Upper lobe of left lung (tissue), 6 donors: ENCODE results near the gene GYPE. TPM values are rescaled to one million over a fixed set of nuclear protein-coding genes. Genes with fewer than 3 reads are reported as not detected.
"Not testable (repeated sequence)": the region's sequence is repeated elsewhere in the genome, so short reads cannot be mapped to it uniquely, and the experiment has no call there.

ENCODE experiments used
- ATAC-seq, 2 donors: fragments of 200-7000 bp; cut with Tn5 transposase; one replicate each; pipeline ENCODE4 v1.9.1; 2022; ENCODE audit warnings: mild to moderate bottlenecking in 2 of 2, moderate library complexity in 2 of 2; ENCODE audit not compliant: low FRiP score in 2 of 2
- DNase-seq, 2 donors: peaks; one replicate each; pipeline ENCODE4 v3.0.0-alpha.2; 2019 to 2020
- H3K27ac ChIP-seq, 4 donors: fragments of 200-600 bp; sonication (generic); one replicate each; pipeline ENCODE4 v1.5.1; 2016 to 2019
- H3K27me3 ChIP-seq, 4 donors: fragments of 200-600 bp; sonication (generic); one replicate each; pipeline ENCODE4 v1.5.1; 2017 to 2019
- H3K36me3 ChIP-seq, 4 donors: fragments of 200-600 bp; sonication (generic); one replicate each; pipeline ENCODE4 v1.5.1; 2016 to 2019
- H3K4me1 ChIP-seq, 4 donors: fragments of 200-600 bp; sonication (generic); one replicate each; pipeline ENCODE4 v1.5.1; 2018 to 2019
- H3K4me3 ChIP-seq, 4 donors: fragments of 200-600 bp; sonication (generic); one replicate each; pipeline ENCODE4 v1.5.1; 2017 to 2019; ENCODE audit warnings: mild to moderate bottlenecking in 2 of 4, moderate library complexity in 1 of 4
- H3K9me3 ChIP-seq, 4 donors: fragments of 200-600 bp; sonication (generic); one replicate each; pipeline ENCODE4 v1.5.1; 2018 to 2019
- WGBS, 2 donors: methylation state at CpG; one replicate each; pipeline ENCODE4 v1.1.5; 2017 to 2018; 5-methylcytosine and 5-hydroxymethylcytosine counted together
- total RNA-seq, 6 donors: library from RNA; depleted of rRNA in 4 of 6; stranded (reverse); fragments of >200 nt in 4 of 6; gene quantifications; one replicate each; pipeline versions ENCODE4 v1.1.0 to v1.2.1, GENCODE V29; 2016 to 2021
- donor health status: DM: no; HTN: no; CAD: no; lungs with moderate emphysema.
- donor health status: DM: no; HTN: yes; CAD: no; lungs with severe emphysema.

The GYPE gene
- total RNA-seq, 6 donors from 2014 or later, result 0.89 to 1.7 (median 0.98) TPM; not detected in 1

- not testable (repeated sequence) for DNase-seq, H3K4me3 ChIP-seq, H3K9me3 ChIP-seq, ATAC-seq, H3K4me1 ChIP-seq, H3K36me3 ChIP-seq, H3K27me3 ChIP-seq, H3K27ac ChIP-seq
- 61 to 67% methylated on average over 2 of the region's 2 CpGs for WGBS, 2 donors
Measured at GRCh38 chr4:143849296-143849695, 56.1 kb downstream of the GYPE start.

GRCh38 chr4:143843506-143843832 lies 61.9 kb downstream of the GYPE start:
- not testable (repeated sequence) for H3K27ac ChIP-seq, H3K4me1 ChIP-seq, H3K27me3 ChIP-seq, ATAC-seq, DNase-seq, H3K36me3 ChIP-seq, H3K9me3 ChIP-seq, H3K4me3 ChIP-seq
- 75 to 94% methylated on average over 1 of the region's 1 CpG for WGBS, 2 donors

- not testable (repeated sequence) for H3K4me1 ChIP-seq, H3K36me3 ChIP-seq, H3K27me3 ChIP-seq, DNase-seq, H3K9me3 ChIP-seq, H3K4me3 ChIP-seq, H3K27ac ChIP-seq, ATAC-seq
- 68 to 70% methylated on average over 3 of the region's 3 CpGs for WGBS, 2 donors
Measured at GRCh38 chr4:143842624-143843505, 62.5 kb downstream of the GYPE start.

- not testable (repeated sequence) for H3K9me3 ChIP-seq, H3K27ac ChIP-seq, DNase-seq, ATAC-seq, H3K4me1 ChIP-seq, H3K27me3 ChIP-seq, H3K4me3 ChIP-seq, H3K36me3 ChIP-seq
- WGBS, 2 donors, result 58 to 73% methylated on average over 5 of the region's 7 CpGs
Measured at GRCh38 chr4:143839413-143839812, 65.9 kb downstream of the GYPE start.

GRCh38 chr4:143834196-143834595 lies 71.2 kb downstream of the GYPE start:
- not testable (repeated sequence) for ATAC-seq, H3K4me3 ChIP-seq, H3K27ac ChIP-seq, DNase-seq, H3K36me3 ChIP-seq, H3K4me1 ChIP-seq, H3K27me3 ChIP-seq
- whole genome bisulfite sequencing, 2 donors, result 80 to 85% methylated on average over 4 of the region's 4 CpGs
- peaks cover 0 to 12% (median 8%) of the 10 kb centered on the region in 4 donors for H3K9me3 ChIP-seq

- not testable (repeated sequence) for H3K4me3 ChIP-seq, ATAC-seq, H3K27ac ChIP-seq, DNase-seq, H3K36me3 ChIP-seq, H3K27me3 ChIP-seq, H3K4me1 ChIP-seq
- whole genome bisulfite sequencing, 2 donors, result 88 to 97% methylated on average over 2 of the region's 2 CpGs
- peaks cover 0 to 12% (median 8%) of the 10 kb centered on the region in 4 donors for H3K9me3 ChIP-seq
Measured at GRCh38 chr4:143833676-143834075, 71.7 kb downstream of the GYPE start.

GRCh38 chr4:143830576-143830975 lies 74.8 kb downstream of the GYPE start:
- not testable (repeated sequence) for H3K4me1 ChIP-seq, ATAC-seq, H3K27me3 ChIP-seq, H3K36me3 ChIP-seq, H3K4me3 ChIP-seq, H3K27ac ChIP-seq, DNase-seq
- H3K9me3 ChIP-seq, result peaks cover 0 to 12% (median 8%) of the 10 kb centered on the region in 4 donors

GRCh38 chr4:143829239-143829620 lies 76.1 kb downstream of the GYPE start:
- peak in 1 of 2 donors; percentile 55 for DNase-seq
- H3K27ac ChIP-seq, result peak overlapping the region in 2 of 4 donors; percentile 30 to 64

More at GRCh38 chr4:143829239-143829620, 76.1 kb downstream of the GYPE start:
- ATAC-seq, result peak in 1 of 2 donors; percentile 37
- peak overlapping the region in 3 of 4 donors; percentile 25 to 43 (median 25) for H3K4me3 ChIP-seq
- 52 to 62% methylated on average over 4 of the region's 4 CpGs for WGBS, 2 donors
- not testable (repeated sequence) for H3K36me3 ChIP-seq, H3K27me3 ChIP-seq, H3K4me1 ChIP-seq
- peaks cover 0 to 12% (median 8%) of the 10 kb centered on the region in 4 donors for H3K9me3 ChIP-seq

Other genes starting within 250 kb of the GYPE start
- 1 to 10 TPM in 1 of 6 donors, under 1 TPM in 3, not detected in 2; 0.11 to 1.5 (median 0.30) TPM for gene FREM3, start 204.9 kb downstream of the GYPE start, total RNA-seq
- gene GYPB, start 113.8 kb upstream of the GYPE start, total RNA-seq, result not detected
- under 1 TPM in 2 of 6 donors, not detected in 4; 0.20 to 0.37 TPM for gene GYPA, start 235.2 kb upstream of the GYPE start, total RNA-seq